ENCODE measurements around the gene PLA2G4E. TPM values are rescaled to one million over a fixed set of nuclear protein-coding genes. Genes with fewer than 3 reads are reported as not detected.

PLA2G4E gene
- total RNA-seq, 1 donor from 2014 or later: not detected

GRCh38 chr15:41939986-41940385, 80.9 kb downstream of the PLA2G4E start:
- Mint-ChIP-seq H3K27ac (ENCODE audit: unreplicated experiment) (no peak overlapping the region), H3K4me3 (no peak overlapping the region), H3K9me3 (no peaks in the 10 kb centered on the region), H3K36me3 (ENCODE audit: low read depth) (peaks cover 7% of the 10 kb centered on the region), H3K4me1 (peaks cover 18% of the 10 kb centered on the region), H3K27me3 (ENCODE audit: low read depth) (no peaks in the 10 kb centered on the region)
- no peak for DNase-seq (ENCODE audit: low read depth, low spot score)
- TF ChIP-seq CTCF (conservative IDR thresholded peaks at IDR 0.05): no peak

GRCh38 chr15:41937568-41937923, 83.3 kb downstream of the PLA2G4E start:
- no peak overlapping the region for H3K27ac Mint-ChIP-seq (ENCODE audit: unreplicated experiment)
- no peak for DNase-seq (ENCODE audit: low read depth, low spot score)
- no peaks in the 10 kb centered on the region for H3K27me3 Mint-ChIP-seq (ENCODE audit: low read depth)
- peaks cover 3% of the 10 kb centered on the region for H3K4me1 Mint-ChIP-seq
- H3K4me3 Mint-ChIP-seq: no peak overlapping the region
- H3K36me3 Mint-ChIP-seq (ENCODE audit: low read depth): peaks cover 7% of the 10 kb centered on the region
- H3K9me3 Mint-ChIP-seq: no peaks in the 10 kb centered on the region
- TF ChIP-seq CTCF (conservative IDR thresholded peaks at IDR 0.05): no peak

DNA sequence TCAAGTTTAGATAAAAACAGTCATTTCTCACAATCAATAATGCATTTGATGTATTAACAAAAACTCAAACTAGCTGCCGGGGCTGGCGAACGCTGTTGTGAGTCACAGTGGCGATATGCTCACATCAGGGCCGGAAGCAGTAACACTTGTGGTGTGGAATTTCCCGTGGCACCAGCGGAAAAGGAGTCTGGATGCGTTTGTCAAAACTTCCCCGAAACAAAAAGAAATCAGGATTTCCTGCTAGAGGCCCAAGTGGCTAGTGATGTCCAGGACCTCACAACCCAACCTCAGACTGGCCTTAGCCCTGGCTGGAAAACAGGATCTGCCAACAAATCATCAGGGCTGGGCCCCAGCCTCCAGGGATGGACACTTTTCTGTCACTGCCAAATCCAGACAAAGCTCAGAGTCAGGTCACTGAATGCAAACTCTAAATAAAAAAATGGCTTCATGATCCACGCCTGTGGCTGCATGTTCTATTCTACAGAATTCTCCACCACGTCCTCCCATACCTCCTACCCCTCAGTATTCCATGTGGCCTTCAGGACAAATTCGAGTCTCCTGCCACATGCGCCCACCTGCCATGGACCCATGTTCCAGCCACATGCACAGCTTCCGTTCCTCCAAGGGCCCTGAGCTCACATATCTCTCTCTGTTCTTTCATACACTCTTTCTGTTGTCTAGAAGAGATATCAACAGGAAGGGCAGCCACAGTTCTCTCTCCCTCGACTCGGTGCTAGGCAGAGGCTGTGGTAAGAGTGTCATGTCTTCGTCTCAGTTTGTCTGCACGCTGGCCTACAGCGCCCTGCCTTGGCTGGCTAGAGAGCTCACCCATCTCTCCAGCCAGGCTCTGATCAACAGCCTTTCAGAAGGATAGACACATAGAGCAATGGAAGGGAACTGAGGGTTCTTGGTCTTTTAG, 83.9 kb downstream of the PLA2G4E start:
- no peak for TF ChIP-seq CTCF (conservative IDR thresholded peaks at IDR 0.05)
- H3K36me3 Mint-ChIP-seq (ENCODE audit: low read depth): peaks cover 7% of the 10 kb centered on the region
- no peak for DNase-seq (ENCODE audit: low read depth, low spot score)
- no peak overlapping the region for H3K27ac Mint-ChIP-seq (ENCODE audit: unreplicated experiment)
- H3K4me3 Mint-ChIP-seq: no peak overlapping the region
- no peaks in the 10 kb centered on the region for H3K27me3 Mint-ChIP-seq (ENCODE audit: low read depth)
- H3K4me1 Mint-ChIP-seq: peaks cover 2% of the 10 kb centered on the region
- no peaks in the 10 kb centered on the region for H3K9me3 Mint-ChIP-seq

- TF ChIP-seq CTCF (conservative IDR thresholded peaks at IDR 0.05): no peak
- Mint-ChIP-seq H3K36me3 (ENCODE audit: low read depth) (peaks cover 7% of the 10 kb centered on the region), H3K4me1 (peaks cover 3% of the 10 kb centered on the region), H3K4me3 (no peak overlapping the region), H3K27ac (ENCODE audit: unreplicated experiment) (no peak overlapping the region), H3K27me3 (ENCODE audit: low read depth) (no peaks in the 10 kb centered on the region), H3K9me3 (no peaks in the 10 kb centered on the region)
- no peak for DNase-seq (ENCODE audit: low read depth, low spot score)
These were observed 84.7 kb downstream of the PLA2G4E start for GRCh38 chr15:41936155-41936554.

DNA sequence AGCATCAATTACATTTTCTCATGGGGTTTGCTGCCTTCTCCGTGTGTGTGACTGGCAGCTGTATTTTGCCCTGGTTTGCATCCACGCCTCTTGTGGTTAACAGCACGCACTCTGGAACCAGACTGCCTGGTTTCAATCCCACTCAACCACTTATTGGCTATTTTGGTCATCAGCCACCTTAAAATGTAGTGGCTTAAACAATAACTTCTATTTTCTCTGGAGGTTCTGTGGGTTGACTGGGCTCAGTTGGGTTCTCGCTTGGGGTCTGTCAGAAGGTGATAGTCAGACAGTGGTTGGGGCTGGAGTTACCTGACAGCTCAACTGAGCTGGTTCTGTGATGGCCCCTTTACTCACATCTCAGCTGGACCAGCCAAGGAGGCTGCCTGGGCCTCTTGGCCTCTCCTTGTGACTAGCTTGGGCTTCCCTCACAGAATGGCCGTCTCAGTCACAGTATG, 85.2 kb downstream of the PLA2G4E start:
- Mint-ChIP-seq H3K4me3 (no peak overlapping the region), H3K27me3 (ENCODE audit: low read depth) (no peaks in the 10 kb centered on the region), H3K36me3 (ENCODE audit: low read depth) (peaks cover 6% of the 10 kb centered on the region), H3K9me3 (no peaks in the 10 kb centered on the region), H3K27ac (ENCODE audit: unreplicated experiment) (no peak overlapping the region), H3K4me1 (peaks cover 3% of the 10 kb centered on the region)
- TF ChIP-seq CTCF (conservative IDR thresholded peaks at IDR 0.05): no peak
- no peak for DNase-seq (ENCODE audit: low read depth, low spot score)
